Stimulated activated CD8-positive, alpha-beta memory T cell treated with anti-CD3 and anti-CD28 coated beads, Interleukin-2, amount 100 ng/mL, for 1 hour (primary cell): ENCODE measurements around the gene MAPK7.

Experiments
- DNase-seq, 2 donors: peaks; one replicate each; pipeline ENCODE4 v3.0.0-alpha.2; 2020; ENCODE audit warnings: low read depth in 2 of 2

MAPK7 gene

GRCh38 chr17:19378416-19379360 lies at the start of gene MAPK7:
Gene MAPK7 (plus strand): TSS chr17:19378498. CDS start chr17:19378901, 403 bp downstream.
- no peak for DNase-seq

- no peak for DNase-seq
Measured at GRCh38 chr17:19329136-19329535, 49.2 kb upstream of the MAPK7 start.

GRCh38 chr17:19329839-19330238 lies 48.5 kb upstream of the MAPK7 start:
- DNase-seq: no peak

- no peak for DNase-seq
Measured at GRCh38 chr17:19330271-19330670, 48.0 kb upstream of the MAPK7 start.

GRCh38 chr17:19331134-19331533 lies 47.2 kb upstream of the MAPK7 start:
- no peak for DNase-seq

GRCh38 chr17:19331543-19332245 lies 46.6 kb upstream of the MAPK7 start:
- no peak for DNase-seq

- no peak for DNase-seq
Measured at GRCh38 chr17:19332371-19333131, 45.7 kb upstream of the MAPK7 start.

- no peak for DNase-seq
Measured at GRCh38 chr17:19333132-19333440, 45.2 kb upstream of the MAPK7 start.

GRCh38 chr17:19333736-19334290 lies 44.5 kb upstream of the MAPK7 start:
- DNase-seq: no peak

GRCh38 chr17:19334331-19334730 lies 44.0 kb upstream of the MAPK7 start:
- no peak for DNase-seq

- DNase-seq: no peak
Measured at GRCh38 chr17:19335951-19336631, 42.2 kb upstream of the MAPK7 start.

- no peak for DNase-seq
Measured at GRCh38 chr17:19336938-19337711, 41.2 kb upstream of the MAPK7 start.

- DNase-seq: no peak
Measured at GRCh38 chr17:19337712-19338023, 40.6 kb upstream of the MAPK7 start.

GRCh38 chr17:19338031-19338990 lies 40.0 kb upstream of the MAPK7 start:
- DNase-seq: peak; percentile 27 to 37

GRCh38 chr17:19339341-19339815 lies 38.9 kb upstream of the MAPK7 start:
- no peak for DNase-seq

GRCh38 chr17:19341211-19341631 lies 37.1 kb upstream of the MAPK7 start:
- DNase-seq: no peak

GRCh38 chr17:19341641-19342610 lies 36.4 kb upstream of the MAPK7 start:
- no peak for DNase-seq

- no peak for DNase-seq
Measured at GRCh38 chr17:19342611-19343255, 35.6 kb upstream of the MAPK7 start.
